Glutamatergic neuron (in vitro differentiated cells): ENCODE data around the gene NOD1. TPM values are rescaled to one million over a fixed set of nuclear protein-coding genes. Genes with fewer than 3 reads are reported as not detected.

Experiments used
- DNase-seq: peaks from one replicate; pipeline ENCODE4 v3.0.0; 2022
- H3K27ac Mint-ChIP-seq: one replicate; pipeline ENCODE4 v1.8.0; 2020; ENCODE audit warnings: mild to moderate bottlenecking, mixed read lengths, inconsistent platforms; ENCODE audit not compliant: unreplicated experiment
- H3K27me3 Mint-ChIP-seq: one replicate; pipeline ENCODE4 v1.8.0; 2020; ENCODE audit warnings: mild to moderate bottlenecking, moderate library complexity, mixed read lengths, inconsistent platforms; ENCODE audit not compliant: unreplicated experiment
- H3K36me3 Mint-ChIP-seq: one replicate; pipeline ENCODE4 v1.8.0; 2020; ENCODE audit warnings: mild to moderate bottlenecking, mixed read lengths, inconsistent platforms; ENCODE audit not compliant: unreplicated experiment
- H3K4me1 Mint-ChIP-seq: one replicate; pipeline ENCODE4 v1.8.0; 2020; ENCODE audit warnings: mild to moderate bottlenecking, low read depth, mixed read lengths, inconsistent platforms; ENCODE audit not compliant: unreplicated experiment
- H3K4me3 Mint-ChIP-seq: one replicate; pipeline ENCODE4 v1.8.0; 2020; ENCODE audit warnings: mild to moderate bottlenecking, mixed read lengths, inconsistent platforms; ENCODE audit not compliant: unreplicated experiment
- H3K9me3 Mint-ChIP-seq: one replicate; pipeline ENCODE4 v1.8.0; 2020; ENCODE audit warnings: mild to moderate bottlenecking, moderate library complexity, mixed read lengths, inconsistent platforms; ENCODE audit not compliant: unreplicated experiment
- total RNA-seq: library from RNA; stranded (reverse); fragmentation: NEBNext Ultra II Directional; extraction: Animal tissue kit (Norgen Biotek cat#: 25700); gene quantifications from one replicate; pipeline ENCODE4 v1.2.1, GENCODE V29; 2021; ENCODE audit not compliant: unreplicated experiment
- TF ChIP-seq, protein P1 (sequence below): fragments of 200-600 bp; sonication (generic); IDR thresholded peaks from one replicate; pipeline ENCODE4 v1.5.0; 2021; ENCODE audit not compliant: partially characterized antibody, unreplicated experiment

NOD1 gene
- total RNA-seq, 1 donor from 2014 or later = 9.3 TPM

DNA sequence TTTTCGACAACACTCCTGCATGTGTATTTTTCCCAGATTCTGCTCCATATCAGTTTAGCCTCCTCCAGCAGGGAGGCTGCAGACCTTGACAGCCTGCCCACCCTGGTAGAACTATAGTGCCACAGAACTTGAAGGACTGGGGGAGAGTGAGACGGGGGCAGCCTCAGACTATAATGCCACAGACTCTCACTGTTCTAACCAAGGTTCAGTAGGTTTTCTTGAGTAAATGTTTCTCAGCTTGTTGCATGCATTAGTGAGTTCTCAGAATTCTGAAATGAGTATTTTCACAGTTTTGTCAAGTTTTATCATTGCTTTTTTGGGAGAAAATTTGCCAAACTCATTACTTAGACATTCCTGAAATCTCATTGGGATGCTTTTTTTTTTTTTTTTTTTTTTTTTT is 98.3 kb downstream of the NOD1 start:
- no peaks in the 10 kb centered on the region for H3K27me3 Mint-ChIP-seq
- peaks cover 9% of the 10 kb centered on the region for H3K36me3 Mint-ChIP-seq
- H3K27ac Mint-ChIP-seq = no peak overlapping the region
- TF ChIP-seq, protein P1, sequence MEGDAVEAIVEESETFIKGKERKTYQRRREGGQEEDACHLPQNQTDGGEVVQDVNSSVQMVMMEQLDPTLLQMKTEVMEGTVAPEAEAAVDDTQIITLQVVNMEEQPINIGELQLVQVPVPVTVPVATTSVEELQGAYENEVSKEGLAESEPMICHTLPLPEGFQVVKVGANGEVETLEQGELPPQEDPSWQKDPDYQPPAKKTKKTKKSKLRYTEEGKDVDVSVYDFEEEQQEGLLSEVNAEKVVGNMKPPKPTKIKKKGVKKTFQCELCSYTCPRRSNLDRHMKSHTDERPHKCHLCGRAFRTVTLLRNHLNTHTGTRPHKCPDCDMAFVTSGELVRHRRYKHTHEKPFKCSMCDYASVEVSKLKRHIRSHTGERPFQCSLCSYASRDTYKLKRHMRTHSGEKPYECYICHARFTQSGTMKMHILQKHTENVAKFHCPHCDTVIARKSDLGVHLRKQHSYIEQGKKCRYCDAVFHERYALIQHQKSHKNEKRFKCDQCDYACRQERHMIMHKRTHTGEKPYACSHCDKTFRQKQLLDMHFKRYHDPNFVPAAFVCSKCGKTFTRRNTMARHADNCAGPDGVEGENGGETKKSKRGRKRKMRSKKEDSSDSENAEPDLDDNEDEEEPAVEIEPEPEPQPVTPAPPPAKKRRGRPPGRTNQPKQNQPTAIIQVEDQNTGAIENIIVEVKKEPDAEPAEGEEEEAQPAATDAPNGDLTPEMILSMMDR = no peak
- no peak overlapping the region for H3K4me3 Mint-ChIP-seq
- DNase-seq = no peak
- no peaks in the 10 kb centered on the region for H3K9me3 Mint-ChIP-seq
- H3K4me1 Mint-ChIP-seq = no peaks in the 10 kb centered on the region

DNA sequence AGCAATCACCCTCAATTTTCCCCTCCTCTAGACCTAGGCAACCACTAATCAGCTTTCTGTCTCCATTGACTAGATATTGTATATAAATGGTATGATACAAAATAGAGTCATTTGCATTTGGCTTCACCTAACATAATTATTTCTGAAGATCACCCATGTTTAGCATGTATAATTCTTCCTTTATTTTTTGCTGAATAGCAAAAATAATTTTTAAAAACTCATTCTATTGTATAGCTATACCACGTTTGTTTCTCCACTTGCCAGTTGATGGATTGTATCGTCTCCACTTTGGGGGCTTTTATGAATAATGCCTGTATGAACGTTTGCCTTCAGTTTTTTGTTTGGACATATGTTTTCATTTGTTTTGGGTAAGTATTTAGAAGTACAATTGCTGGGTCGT is 98.8 kb downstream of the NOD1 start:
- Mint-ChIP-seq H3K27me3 (no peaks in the 10 kb centered on the region), H3K4me3 (no peak overlapping the region), H3K27ac (no peak overlapping the region), H3K4me1 (no peaks in the 10 kb centered on the region), H3K36me3 (peaks cover 9% of the 10 kb centered on the region), H3K9me3 (no peaks in the 10 kb centered on the region)
- DNase-seq = no peak
- TF ChIP-seq, protein P1 = no peak

DNA sequence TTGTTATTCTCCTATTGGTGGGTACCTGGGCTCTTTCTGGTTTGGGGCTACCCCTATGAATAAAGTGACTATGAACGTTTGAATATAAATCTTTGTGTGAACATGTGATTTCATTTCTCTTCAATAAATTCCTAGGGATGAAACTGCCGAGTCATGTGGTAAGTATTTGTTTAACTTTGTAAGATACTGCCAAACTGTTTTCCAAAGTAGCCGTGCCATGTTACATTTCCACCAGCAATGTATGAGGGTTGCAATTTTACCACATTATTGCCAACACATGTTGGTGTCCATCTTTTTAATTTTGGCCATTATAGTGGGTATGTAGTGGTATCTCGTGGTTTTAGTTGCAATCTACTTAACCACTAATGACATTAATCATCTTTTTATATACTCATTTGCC is 99.5 kb downstream of the NOD1 start:
- Mint-ChIP-seq H3K36me3 (peaks cover 5% of the 10 kb centered on the region), H3K4me3 (no peak overlapping the region), H3K27me3 (no peaks in the 10 kb centered on the region), H3K27ac (no peak overlapping the region), H3K9me3 (no peaks in the 10 kb centered on the region), H3K4me1 (no peaks in the 10 kb centered on the region)
- TF ChIP-seq, protein P1 = no peak
- no peak for DNase-seq

DNA sequence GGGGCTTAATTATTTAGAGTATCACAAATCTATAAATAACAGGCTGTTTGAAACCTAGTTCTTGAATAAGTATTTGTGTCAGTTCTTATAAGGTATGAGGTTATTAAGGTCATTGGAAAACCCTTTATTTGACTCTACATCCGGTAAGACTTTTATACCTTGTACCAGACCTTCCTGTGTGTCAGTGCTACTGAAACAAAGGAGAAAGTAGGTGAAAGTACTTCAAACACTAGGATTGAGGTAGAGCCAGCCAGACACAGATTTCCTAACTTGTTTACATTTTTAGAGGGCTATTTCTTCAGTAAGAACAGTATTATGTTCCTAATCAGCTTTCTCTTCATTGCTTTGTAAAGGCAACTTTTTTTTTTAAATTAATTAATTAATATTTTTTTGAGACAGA is 100.3 kb downstream of the NOD1 start:
- Mint-ChIP-seq H3K27me3 (no peaks in the 10 kb centered on the region), H3K4me3 (no peak overlapping the region), H3K9me3 (no peaks in the 10 kb centered on the region), H3K4me1 (no peaks in the 10 kb centered on the region), H3K36me3 (peaks cover 4% of the 10 kb centered on the region), H3K27ac (no peak overlapping the region)
- TF ChIP-seq, protein P1 = no peak
- DNase-seq = no peak

Other genes with a start within 250 kb of the NOD1 start
- 16.7 TPM for gene ZNRF2, start 194.2 kb downstream of the NOD1 start, total RNA-seq
- gene GGCT, start 26.0 kb upstream of the NOD1 start, total RNA-seq = 25.0 TPM
- 511 TPM for gene GARS1, start 116.1 kb upstream of the NOD1 start, total RNA-seq
- 2.4 TPM for gene CRHR2, start 203.7 kb upstream of the NOD1 start, total RNA-seq